Stimulated activated CD8-positive, alpha-beta memory T cell treated with anti-CD3 and anti-CD28 coated beads, Interleukin-7, amount 100 ng/mL, for 24 hours (primary cell): ENCODE data around the gene CD46.
"Not testable (repeated sequence)": the region's sequence is repeated elsewhere in the genome, so short reads cannot be mapped to it uniquely, and the experiment has no call there.

Experiments
- DNase-seq: peaks from one replicate; pipeline ENCODE4 v3.0.0-alpha.2; 2020; ENCODE audit warnings: low read depth

The CD46 gene

GRCh38 chr1:207751790-207752455 is at the start of gene CD46:
Gene CD46 (plus strand): TSS chr1:207752054. CDS start chr1:207752213, 159 bp downstream.
- peak; percentile 84 for DNase-seq

- DNase-seq, result no peak
Measured at GRCh38 chr1:207702317-207702716, 49.5 kb upstream of the CD46 start.

- no peak for DNase-seq
Measured at GRCh38 chr1:207703712-207704111, 48.1 kb upstream of the CD46 start.

- not testable (repeated sequence) for DNase-seq
Measured at GRCh38 chr1:207708004-207708403, 43.9 kb upstream of the CD46 start.

GRCh38 chr1:207711285-207711684 is 40.6 kb upstream of the CD46 start:
- DNase-seq, result no peak

GRCh38 chr1:207712701-207713100 is 39.2 kb upstream of the CD46 start:
- not testable (repeated sequence) for DNase-seq

GRCh38 chr1:207713529-207713928 is 38.3 kb upstream of the CD46 start:
- no peak for DNase-seq

- DNase-seq, result no peak
Measured at GRCh38 chr1:207719234-207719633, 32.6 kb upstream of the CD46 start.

- not testable (repeated sequence) for DNase-seq
Measured at GRCh38 chr1:207728200-207728858, 23.5 kb upstream of the CD46 start.

GRCh38 chr1:207737503-207738157 is 14.2 kb upstream of the CD46 start:
- DNase-seq, result not testable (repeated sequence)

GRCh38 chr1:207738158-207738659 is 13.6 kb upstream of the CD46 start:
- not testable (repeated sequence) for DNase-seq

GRCh38 chr1:207740207-207740606 is 11.6 kb upstream of the CD46 start:
- DNase-seq, result no peak

GRCh38 chr1:207742850-207743555 is 8.9 kb upstream of the CD46 start:
- DNase-seq, result no peak

- no peak for DNase-seq
Measured at GRCh38 chr1:207744000-207744534, 7.8 kb upstream of the CD46 start.

GRCh38 chr1:207745285-207745684 is 6.6 kb upstream of the CD46 start:
- no peak for DNase-seq

GRCh38 chr1:207745839-207746767 is 5.8 kb upstream of the CD46 start:
- no peak for DNase-seq

GRCh38 chr1:207747627-207748492 is 4.0 kb upstream of the CD46 start:
- DNase-seq, result no peak

- no peak for DNase-seq
Measured at GRCh38 chr1:207748737-207749528, 2.9 kb upstream of the CD46 start.
